Measurements from ENCODE around the gene AATF. TPM values are rescaled to one million over a fixed set of nuclear protein-coding genes. Genes with fewer than 3 reads are reported as not detected.

The AATF gene
- total and polyA plus RNA-seq, 2 of the 8 experiments (the other 6 are each of a cell fraction or from before 2014, with no cell fraction given): 20.1 to 62.8 TPM

GRCh38 chr17:37031493-37032083 lies 82.8 kb downstream of the AATF start:
- H3K18ac ChIP-seq (ENCODE audit: extremely low read depth, low read length): no peak overlapping the region
- H2BK15ac ChIP-seq (ENCODE audit: low read length): no peak overlapping the region
- no peak overlapping the region for H2AFZ ChIP-seq (ENCODE audit: low read length)
- H3K56ac ChIP-seq (replicated peaks; ENCODE audit: insufficient read length, low read depth, low read length): no peak overlapping the region
- H3K27ac ChIP-seq (ENCODE audit: low read depth, low read length): no peak overlapping the region
- H3K14ac ChIP-seq (ENCODE audit: insufficient read length): no peak overlapping the region
- no peak overlapping the region for H2BK5ac ChIP-seq (ENCODE audit: low read depth, low read length)
- DNase-seq (ENCODE audit: low read depth in 1 of 2, low spot score in 2 of 2) (no peak), FAIRE-seq (no peak)
- H3K4ac ChIP-seq (replicated peaks; ENCODE audit: insufficient read length, low read depth, low read length): no peak overlapping the region
- H3K79me2 ChIP-seq (ENCODE audit: control insufficient read depth in 1 of 2, insufficient read depth in 2 of 2, low read length in 2 of 2): no peaks in the 10 kb centered on the region
- no peak overlapping the region for H3K4me2 ChIP-seq (ENCODE audit: insufficient read depth in 1 of 2, low read depth in 2 of 2, low read length in 2 of 2)
- H4K5ac ChIP-seq (ENCODE audit: insufficient read length, low read depth, low read length): no peak overlapping the region
- no peak overlapping the region for H3K9ac ChIP-seq (replicated peaks in 1 of 4; ENCODE audit: extremely low read depth in 1 of 4, low read depth in 3 of 4, low read length in 3 of 4)
- H4K8ac ChIP-seq (ENCODE audit: extremely low read depth, insufficient read depth, low read length): no peak overlapping the region
- H4K20me1 ChIP-seq (replicated peaks in 1 of 2; ENCODE audit: control insufficient read depth in 1 of 2, insufficient read depth in 2 of 2, low read length in 2 of 2): no peaks in the 10 kb centered on the region
- H3K4me1 ChIP-seq (replicated peaks in 1 of 4; ENCODE audit: control insufficient read depth in 3 of 4, insufficient read depth in 4 of 4, low read length in 3 of 4): peaks cover 0 to 3% (median under 1%) of the 10 kb centered on the region in 4 experiments; a peak in 1 of 7 replicates
- 95% methylated on average over 4 of the region's 4 CpGs; no CpG with 5 or more reads in 1 of the 2 experiments for WGBS, 2 experiments (ENCODE audit: extremely low coverage in 1 of 2, insufficient coverage in 1 of 2, insufficient read length in 1 of 2, insufficient replicate concordance in 2 of 2, low coverage in 1 of 2, low lambda C conversion rate in 2 of 2, missing lambda C conversion rate in 1 of 2)
- ChIA-PET POLR2A (ENCODE audit: partially characterized antibody) (no interaction called here), CTCF (ENCODE audit: partially characterized antibody) (interaction anchor here (0.9 kb wide), 1 partner anchor 20 kb away, joined by 3 read pairs; no protein-coding TSS in a partner anchor)
- no peak overlapping the region for H2BK20ac ChIP-seq (ENCODE audit: low read length)
- H3K23ac ChIP-seq (ENCODE audit: insufficient read length): no peak overlapping the region
- no peak overlapping the region for H2BK120ac ChIP-seq (replicated peaks; ENCODE audit: low read depth, low read length)
- no peak overlapping the region for H4K91ac ChIP-seq (replicated peaks; ENCODE audit: insufficient read length, low read length)
- H3K79me1 ChIP-seq (ENCODE audit: low read depth, low read length): no peaks in the 10 kb centered on the region
- TF ChIP-seq FOSL1 (IDR thresholded peaks at IDR 0.05; ENCODE audit: insufficient read depth, low read depth, low read length) (no peak), NRF1 (IDR thresholded peaks at IDR 0.05; ENCODE audit: low read depth, low read length) (no peak), CEBPB (IDR thresholded peaks at IDR 0.05; ENCODE audit: low read depth, low read length) (no peak), KDM5A (IDR thresholded peaks at IDR 0.05; ENCODE audit: low read length) (no peak), RBBP5 (IDR thresholded peaks at IDR 0.05; ENCODE audit: borderline replicate concordance, low read depth, low read length) (no peak), BRCA1 (IDR thresholded peaks at IDR 0.05; ENCODE audit: low read depth, low read length) (no peak), EZH2 (IDR thresholded peaks at IDR 0.05; ENCODE audit: low read depth, low read length, severe bottlenecking) (no peak), TEAD4 (IDR thresholded peaks at IDR 0.05; ENCODE audit: low read depth, low read length) (no peak), SP1 (IDR thresholded peaks at IDR 0.05; ENCODE audit: low read depth, low read length) (no peak)
- TF ChIP-seq, protein P1, sequence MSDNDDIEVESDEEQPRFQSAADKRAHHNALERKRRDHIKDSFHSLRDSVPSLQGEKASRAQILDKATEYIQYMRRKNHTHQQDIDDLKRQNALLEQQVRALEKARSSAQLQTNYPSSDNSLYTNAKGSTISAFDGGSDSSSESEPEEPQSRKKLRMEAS (IDR thresholded peaks at IDR 0.05): no peak
- no peaks in the 10 kb centered on the region for H3K23me2 ChIP-seq (ENCODE audit: low read depth, low read length)
- peaks cover 0 to 1% (median 0%) of the 10 kb centered on the region in 4 experiments; a peak in 1 of 7 replicates for H3K27me3 ChIP-seq (replicated peaks in 1 of 4; ENCODE audit: control insufficient read depth in 3 of 4, extremely low read depth in 1 of 4, insufficient read depth in 3 of 4, low read length in 3 of 4)
- H2BK12ac ChIP-seq (ENCODE audit: low read depth, low read length): no peak overlapping the region
- H2AK5ac ChIP-seq (ENCODE audit: low read depth, low read length): no peak overlapping the region
- H3K4me3 ChIP-seq (ENCODE audit: extremely low read depth in 1 of 4, insufficient read depth in 2 of 4, low read depth in 3 of 4, low read length in 4 of 4): no peak overlapping the region
- H3K36me3 ChIP-seq (ENCODE audit: control insufficient read depth in 2 of 4, insufficient read depth in 4 of 4, low read length in 3 of 4): peaks cover 0 to 12% (median 5%) of the 10 kb centered on the region in 4 experiments; a peak in 3 of 8 replicates
- no peaks in the 10 kb centered on the region for H3K9me3 ChIP-seq (ENCODE audit: insufficient read depth in 2 of 2, low read depth in 1 of 2, low read length in 1 of 2)

Data from H1 (cell line).